HT-29 (cell line): ENCODE data around the gene HMCES. TPM values are rescaled to one million over a fixed set of nuclear protein-coding genes. Genes with fewer than 3 reads are reported as not detected.
"Not testable (repeated sequence)": the region's sequence is repeated elsewhere in the genome, so short reads cannot be mapped to it uniquely, and the experiment has no call there.

ENCODE experiments used
- DNase-seq: peaks from one replicate; pipeline ENCODE4 v3.0.0-alpha.2; 2015; ENCODE audit warnings: low spot score
- total RNA-seq: library from RNA; depleted of rRNA; stranded (reverse); fragments of >200 nt; shearing (Covaris generic); gene quantifications from 2 replicates; pipeline ENCODE4 v1.2.3, GENCODE V29; 2014

HMCES gene
- total RNA-seq, 1 experiment from 2014 or later = 63.5 TPM

DNA sequence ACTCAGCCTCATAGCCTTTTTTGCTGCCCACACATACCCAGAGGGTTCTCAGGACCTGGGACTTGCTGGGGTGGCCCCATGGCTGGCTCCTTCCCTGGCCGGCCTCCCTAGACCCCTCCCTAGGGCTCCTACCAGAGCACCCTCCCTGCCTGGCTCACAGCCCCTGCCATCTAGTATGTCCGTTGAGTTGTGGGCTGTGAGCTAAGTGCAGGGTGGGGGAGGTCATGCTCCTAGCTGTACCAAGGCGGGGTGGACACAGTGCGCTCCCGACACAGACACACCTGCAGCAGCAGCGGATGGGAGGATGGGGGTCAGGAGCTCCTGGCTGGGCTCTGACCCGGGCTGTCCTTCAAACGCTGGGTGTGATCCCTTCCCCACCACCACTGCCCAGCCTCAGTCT lies 41.6 kb downstream of the HMCES start:
- no peak for DNase-seq

DNA sequence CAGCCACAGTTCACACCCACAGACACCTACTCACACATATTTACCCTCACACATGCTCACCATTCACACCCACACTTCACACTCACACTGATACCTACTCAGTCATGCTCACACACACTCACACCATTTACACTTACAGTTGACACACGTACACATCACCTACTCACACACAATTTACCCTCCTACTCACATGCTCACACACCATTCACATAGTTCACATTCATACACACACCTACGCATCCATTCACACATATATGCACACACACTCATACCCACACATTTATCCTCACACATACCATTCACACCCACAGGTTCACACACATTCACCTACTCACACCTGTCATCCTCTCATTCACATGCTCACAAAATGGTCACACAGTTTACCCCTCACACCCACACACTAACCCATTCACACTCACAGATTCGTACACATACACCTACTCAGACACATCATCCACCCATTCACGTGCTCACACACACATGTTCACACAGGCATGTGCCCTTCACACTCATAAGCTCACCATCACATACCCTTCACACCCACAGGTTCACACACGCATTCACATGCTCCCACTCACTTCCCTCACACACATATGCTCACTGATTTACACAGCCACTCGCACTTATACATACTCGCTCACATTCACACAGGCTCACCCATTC lies 42.3 kb downstream of the HMCES start:
- no peak for DNase-seq

DNA sequence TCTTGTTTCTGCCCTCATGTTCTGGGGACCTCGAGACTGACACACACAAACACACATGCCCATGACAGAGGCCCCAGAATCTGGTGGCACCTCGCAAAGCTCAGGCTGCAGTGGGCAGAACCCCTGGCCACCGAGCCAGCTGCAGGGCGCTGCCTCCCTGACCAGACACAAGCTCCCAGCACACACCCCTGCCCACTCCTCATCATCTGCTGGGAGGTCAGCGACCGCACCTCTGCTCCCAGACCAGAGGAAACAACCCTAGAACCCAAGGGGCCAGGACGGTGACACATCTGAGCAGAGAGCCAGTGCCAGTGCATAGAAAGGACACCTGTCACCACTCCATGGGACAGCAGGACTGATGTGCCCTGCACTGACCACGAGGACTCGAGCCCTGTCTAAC lies 43.2 kb downstream of the HMCES start:
- DNase-seq = no peak

DNA sequence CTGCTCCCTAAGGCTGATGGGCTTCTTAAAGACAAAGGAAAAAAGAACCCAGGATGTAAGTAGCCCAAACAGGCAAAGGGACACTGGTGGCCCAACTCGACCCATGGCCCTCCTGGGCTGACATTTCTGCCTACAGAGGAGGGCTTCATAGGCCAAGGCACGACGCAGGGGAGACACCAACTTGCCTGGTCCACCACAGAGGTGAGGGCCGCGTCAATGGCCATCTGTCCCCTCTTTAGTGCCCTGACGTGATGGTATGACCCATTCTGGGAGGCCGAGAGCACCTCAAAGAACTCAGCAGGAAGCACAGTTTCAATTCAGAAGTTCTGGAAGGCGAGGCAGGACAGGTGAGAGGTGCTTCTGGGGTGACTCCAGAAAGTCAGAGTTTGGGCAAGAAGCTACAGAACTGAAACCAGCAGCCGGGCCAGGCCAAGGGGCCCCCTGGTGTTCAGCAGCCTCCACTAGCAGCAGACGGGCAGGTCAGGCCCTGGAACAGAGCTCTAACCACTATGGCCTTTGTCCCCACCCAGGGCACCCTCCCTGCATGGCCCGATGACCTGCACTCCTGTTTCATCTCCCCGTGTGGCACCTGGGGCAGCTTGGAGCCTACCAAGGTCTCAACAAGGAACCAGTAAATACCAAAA lies 45.1 kb downstream of the HMCES start:
- peak; percentile 35 for DNase-seq

DNA sequence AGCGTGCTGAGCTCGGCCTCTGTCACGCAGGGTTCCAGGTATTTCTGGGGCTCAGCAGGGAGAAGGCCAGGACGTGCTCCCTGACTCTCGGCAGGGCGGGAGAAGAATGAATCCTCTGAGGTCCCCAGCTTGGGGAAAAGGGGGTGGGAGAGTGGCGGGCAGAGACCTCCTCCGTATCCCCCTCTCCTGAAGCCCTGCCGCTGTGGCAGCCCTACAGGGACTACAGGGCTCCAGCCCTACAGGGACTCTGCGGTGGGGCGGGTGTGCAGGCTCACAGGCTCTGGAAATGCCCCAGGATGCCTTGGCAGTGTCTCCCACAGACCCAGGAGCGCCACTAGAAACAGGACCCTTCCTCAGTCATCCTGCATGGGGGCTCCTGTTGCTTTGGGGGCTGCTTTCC lies 46.2 kb downstream of the HMCES start:
- DNase-seq = no peak

DNA sequence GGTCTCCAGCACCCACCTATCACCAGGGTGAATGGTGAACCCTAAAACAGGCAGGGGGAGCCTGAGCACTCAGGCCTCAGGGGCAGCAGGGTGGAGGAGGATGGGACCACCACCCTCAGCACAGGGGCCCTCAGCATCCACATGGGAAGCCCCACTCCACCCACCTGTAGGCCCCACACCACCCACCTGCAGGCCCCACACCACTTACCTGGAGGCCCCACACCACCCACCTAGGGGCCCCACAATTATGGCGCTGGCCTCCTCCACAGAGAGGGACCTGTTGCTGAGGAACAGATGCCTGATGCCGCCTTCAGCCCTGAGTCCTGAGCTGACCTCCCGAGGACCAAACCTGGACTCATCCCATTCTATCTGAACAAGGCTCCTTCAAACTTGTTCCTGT lies 46.7 kb downstream of the HMCES start:
- no peak for DNase-seq

DNA sequence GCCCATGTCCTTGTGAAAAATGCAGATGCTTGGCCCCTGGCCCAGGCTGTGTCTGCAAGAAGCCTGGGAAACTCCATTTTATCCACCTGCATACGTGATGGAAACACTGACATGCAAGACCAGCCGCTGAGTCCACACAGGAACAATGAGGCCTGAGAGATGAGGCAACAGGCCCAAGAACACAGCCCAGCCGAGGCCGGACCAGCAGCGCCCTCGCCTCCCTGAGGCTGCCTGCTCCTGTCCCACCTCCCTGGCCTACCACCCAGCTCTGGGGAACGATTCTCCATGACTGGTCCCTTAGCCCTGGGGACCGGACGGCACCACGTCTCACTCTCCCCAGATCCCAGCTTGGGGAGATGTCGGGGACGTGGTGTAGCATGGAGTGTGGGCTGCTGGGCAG lies 47.5 kb downstream of the HMCES start:
- no peak for DNase-seq

DNA sequence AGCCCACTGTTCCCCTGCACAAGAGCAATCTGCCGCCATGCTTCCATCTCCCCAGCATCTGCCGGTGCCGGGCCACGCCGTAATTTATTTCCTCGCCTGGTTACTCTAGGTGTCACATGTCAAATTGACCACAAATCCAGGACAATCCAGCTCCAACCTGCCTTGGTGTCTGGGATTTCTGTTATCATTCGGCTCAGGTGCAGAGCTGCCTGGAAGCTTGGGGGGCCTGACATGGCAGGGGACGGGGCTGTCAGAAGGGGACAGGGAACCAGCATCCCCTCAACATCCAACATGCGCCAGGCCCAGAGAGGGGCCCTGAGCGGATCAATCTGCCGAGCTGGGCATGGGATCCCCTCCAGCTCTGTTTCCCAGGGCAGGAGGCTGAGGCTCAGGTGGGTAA lies 47.9 kb downstream of the HMCES start:
- DNase-seq = no peak

DNA sequence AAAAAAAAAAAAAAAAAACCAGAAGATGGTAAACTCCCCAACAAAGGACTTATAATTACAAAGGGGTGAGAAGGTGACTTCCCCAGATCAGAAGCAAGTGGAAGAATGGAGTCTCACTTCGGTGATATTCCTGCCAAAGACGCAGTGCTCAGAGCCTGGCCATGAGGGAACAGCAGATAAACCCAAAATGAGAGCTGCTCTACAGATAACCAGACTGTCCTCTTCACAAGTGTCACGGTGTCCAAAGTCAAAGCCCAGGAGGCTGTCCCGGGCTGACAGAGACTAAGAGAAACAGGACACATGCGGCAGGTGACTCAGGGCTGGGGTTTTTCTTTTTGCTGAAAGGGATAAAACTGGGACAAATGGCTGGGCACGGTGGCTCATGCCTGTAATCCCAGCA lies 48.8 kb downstream of the HMCES start:
- DNase-seq = no peak

DNA sequence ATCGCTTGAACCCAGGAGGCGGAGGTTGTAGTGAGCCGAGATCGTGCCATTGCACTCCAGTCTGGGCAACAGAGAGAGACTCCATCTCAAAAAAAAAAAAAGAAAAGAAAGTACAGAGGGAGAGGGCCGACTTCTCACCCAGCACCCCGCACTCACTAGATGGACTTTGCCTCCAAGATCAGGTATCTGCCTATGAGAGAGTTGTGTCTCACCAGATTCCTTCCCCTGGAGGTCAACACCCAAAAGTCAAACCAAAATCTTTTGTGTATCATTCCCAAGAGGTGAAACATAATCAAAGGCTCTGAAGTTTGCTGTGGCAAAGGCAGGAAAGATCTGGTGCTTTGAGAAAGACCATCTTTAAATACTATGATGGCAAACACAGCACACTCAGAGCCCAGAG lies 51.2 kb downstream of the HMCES start:
- no peak for DNase-seq

DNA sequence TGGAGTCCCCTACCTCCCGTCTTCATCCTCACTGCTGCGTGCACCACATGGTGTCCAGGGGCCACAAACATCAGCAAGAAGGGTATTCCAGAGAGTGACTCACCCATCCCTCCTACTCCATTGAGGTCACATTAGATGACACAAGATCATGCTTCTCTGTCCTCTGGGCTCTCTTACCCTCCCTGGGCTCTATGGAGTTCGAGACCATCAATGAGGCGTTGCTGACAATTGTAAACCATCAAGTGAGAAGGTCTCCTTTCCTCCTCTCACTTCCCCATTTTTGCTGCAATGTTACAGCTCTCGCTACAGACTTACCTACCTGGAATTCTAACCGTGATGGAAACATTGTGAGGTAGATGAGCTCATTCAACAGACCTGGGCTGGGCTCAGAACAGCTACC lies 51.7 kb downstream of the HMCES start:
- DNase-seq = no peak

DNA sequence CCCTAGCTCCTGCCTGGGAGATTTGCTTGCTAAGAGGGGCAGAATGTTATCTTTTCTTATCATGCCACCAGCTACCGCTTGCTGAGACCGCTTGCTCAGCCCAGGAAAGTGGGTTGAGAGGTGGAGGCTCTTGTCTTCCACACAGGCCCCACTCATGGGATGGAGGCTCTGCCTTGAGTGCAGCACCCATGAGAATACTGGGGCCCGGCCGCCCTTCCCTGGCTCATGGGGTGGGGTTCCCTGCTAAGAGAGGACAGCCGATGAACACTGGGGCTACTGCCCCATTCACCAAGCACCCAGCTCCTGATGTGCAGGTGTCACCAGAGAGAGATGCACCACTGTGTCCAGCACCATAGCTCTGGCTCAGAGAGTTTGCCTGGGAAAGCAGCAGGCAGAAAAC lies 55.2 kb downstream of the HMCES start:
- no peak for DNase-seq

DNA sequence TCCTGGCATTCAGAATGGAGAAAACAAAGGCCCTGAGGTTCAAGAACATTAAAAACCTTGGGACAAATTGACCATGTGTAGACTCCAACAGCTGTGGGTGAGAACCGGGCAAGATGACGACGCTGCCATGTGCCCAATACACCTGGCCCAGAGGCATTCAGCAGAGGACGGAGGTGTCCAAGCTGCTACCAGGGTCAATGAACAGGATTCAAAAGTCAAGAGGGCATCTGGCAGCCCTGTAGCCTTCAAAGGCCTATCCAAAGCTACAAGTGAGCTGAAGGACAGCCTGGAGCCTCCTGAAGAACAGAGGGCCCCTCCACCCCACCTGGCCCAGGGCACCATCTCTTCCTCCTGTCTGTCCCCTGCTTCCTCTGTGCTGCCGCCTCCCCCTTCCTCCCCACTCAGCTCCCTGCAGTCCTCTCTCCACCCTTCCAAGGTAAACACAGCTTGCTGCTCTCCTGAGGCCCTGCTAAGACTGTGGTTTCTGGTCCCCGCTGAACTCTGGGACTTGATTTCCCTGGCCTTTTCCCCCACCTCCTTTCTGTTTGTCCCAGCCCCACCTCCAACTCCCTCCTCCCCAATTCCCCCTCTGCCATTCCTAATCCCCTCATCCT lies 57.5 kb downstream of the HMCES start:
- peak; percentile 40 for DNase-seq

DNA sequence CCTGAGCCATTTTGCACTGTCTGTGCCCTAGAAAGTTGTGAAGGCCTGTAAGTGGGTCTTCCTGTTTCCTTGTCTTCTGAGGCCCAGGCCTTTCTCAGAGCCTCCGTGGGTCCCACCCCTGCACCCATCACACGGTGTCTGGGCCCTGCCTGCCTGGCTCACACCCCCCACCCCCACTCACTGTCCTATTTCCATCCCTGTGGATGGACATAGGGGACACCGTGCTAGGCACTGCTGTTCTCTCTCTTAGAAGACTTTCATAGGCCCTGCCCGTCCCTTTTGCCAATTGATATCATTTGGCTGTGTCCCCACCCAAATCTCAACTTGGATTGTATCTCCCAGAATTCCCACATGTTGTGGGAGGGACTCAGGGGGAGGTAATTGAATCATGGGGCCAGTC lies 59.0 kb downstream of the HMCES start:
- not testable (repeated sequence) for DNase-seq

DNA sequence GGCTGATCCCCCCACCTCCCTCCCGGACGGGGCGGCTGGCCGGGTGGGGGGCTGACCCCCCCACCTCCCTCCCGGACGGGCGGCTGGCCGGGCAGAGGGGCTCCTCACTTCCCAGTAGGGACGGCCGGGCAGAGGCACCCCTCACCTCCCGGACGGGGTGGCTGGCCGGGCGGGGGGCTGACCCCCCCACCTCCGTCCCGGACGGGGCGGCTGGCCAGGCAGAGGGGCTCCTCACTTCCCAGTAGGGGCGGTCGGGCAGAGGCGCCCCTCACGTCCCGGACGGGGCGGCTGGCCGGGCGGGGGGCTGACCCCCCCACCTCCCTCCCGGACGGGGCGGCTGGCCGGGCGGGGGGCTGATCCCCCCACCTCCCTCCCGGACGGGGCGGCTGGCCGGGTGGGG lies 60.5 kb downstream of the HMCES start:
- not testable (repeated sequence) for DNase-seq

DNA sequence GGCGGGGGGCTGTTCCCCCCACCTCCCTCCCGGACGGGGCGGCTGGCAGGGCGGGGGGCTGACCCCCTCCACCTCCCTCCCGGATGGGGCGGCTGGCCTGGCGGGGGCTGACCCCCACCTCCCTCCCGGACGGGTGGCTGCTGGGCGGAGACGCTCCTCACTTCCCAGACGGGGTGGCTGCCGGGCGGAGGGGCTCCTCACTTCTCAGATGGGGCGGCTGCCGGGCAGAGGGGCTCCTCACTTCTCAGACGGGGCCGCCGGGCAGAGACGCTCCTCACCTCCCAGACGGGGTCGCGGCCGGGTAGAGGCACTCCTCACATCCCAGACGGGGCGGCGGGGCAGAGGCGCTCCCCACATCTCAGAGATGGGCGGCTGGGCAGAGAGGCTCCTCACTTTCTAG lies 61.2 kb downstream of the HMCES start:
- DNase-seq = not testable (repeated sequence)

DNA sequence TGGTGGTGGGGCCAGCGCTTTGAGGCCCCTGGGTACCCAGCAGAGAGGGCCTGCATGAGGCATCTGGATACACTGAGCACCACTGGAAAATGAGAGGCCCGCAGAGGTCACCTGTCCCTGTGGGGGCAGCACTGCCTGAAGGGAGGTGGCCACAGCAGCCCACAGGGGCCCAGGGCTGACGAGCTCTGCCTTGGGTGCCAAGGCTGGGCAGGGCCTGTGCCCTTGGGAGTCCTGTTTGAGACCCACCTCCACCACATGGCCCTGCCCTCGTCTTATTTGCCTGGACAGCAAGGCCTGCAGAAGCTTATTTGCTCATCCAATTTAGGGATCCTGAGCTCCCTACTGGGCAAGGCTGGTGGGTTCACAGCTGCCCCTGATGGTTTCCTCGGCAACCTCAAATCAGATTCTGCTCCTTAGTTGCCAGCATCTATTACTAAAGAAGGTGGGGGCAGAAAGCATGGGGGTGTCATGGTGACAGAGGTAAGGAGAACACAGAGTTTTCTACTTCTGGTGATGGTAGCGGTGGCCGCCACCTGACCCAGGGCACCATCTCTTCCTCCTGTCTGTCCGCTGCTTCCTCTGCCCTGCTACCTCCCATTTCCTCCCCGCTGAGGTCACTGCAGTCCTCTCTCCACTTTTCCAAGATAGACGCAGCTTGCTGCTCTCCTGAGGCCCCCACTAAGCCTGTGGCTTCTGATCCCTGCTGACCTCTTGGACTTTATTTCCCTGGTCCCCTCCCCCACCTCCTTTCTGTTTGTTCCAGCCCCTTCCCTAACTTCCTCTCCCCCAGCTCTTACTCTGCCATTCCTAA lies 62.9 kb downstream of the HMCES start:
- DNase-seq = no peak

DNA sequence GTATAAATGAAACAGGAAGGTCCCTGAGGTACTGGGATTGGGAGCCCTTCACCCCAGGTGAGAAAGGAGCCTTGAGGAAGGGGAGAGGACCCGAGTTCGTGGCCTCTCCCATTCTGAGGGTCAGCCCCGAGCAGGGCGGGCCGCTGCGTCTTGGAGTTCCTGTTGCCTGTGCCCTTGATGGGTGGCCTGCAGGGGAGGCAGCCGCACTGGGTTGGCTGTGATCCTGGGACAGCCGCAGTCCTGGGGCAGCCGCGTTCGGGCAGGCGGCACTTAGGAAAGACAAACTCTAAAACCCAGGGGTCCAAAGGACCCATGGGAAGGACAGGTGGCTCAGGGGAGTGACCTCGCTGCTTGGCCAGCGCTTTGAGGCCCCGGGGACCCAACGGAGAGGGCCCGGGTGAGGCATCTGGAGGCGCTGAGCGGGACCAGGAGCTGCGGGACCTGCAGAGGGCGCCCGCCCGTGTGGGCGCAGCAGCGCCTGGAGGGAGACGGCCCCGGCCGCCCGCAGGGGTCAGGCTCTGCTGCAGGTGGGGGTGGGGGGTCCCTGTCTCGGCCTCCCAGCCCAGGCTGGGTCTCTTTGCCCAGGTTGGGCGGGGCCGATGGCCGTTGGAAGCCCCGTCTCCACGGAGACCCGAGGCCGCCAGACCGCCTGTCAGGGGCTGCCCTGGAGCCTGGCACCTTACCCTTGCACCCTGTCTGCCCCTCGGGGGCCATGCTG lies 65.1 kb downstream of the HMCES start:
- DNase-seq = no peak

DNA sequence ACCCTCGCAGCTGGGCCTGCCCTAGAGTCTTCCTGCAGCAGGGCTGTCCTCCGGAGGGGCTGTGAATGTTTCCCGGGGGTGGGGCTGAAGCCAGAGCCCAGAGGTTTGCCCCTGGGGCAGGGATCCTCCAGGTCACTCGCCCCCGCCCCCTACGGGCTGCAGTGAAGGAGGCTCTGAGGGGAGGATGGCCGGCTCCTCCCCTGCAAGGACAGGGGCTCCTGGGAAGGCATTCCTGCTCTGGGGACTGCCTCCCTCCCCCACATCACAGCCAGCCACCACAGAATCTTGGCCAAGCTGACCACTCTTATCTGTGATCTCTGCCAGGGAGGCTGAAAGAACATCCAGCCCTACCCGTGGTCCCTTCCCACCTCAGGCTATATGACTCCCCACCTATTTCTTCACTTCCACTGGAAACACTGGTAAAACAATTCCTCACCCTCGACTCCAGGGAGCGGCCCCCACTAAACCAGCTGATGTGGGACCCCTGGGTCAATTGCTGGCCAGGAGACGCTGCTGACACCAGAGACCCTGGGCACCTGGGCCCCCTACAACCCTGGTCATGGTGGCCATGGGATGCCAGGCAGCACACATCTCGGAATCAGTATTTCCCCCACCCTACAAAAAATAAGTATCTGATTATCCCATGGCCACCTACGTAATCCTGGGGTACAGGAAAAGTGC lies 66.0 kb downstream of the HMCES start:
- DNase-seq = no peak

DNA sequence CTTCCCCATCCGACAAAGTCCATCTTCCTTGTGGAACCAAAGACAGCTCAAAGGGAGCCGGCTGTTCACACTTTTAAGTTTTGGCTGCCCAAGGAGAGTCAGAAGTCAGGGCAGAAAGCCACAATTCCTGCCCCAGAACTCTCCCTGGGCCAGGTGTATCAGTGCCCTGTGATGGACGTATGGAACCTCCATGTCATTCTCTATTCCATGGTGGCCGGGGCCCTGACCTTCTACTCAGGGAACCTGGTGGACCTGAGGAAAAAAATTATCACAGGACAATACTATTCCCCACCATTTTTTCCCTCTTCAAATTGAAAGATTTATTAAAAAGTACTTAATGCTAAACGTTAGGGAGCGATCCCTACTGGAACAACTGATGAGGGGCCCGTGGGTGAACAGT lies 66.6 kb downstream of the HMCES start:
- DNase-seq = no peak

DNA sequence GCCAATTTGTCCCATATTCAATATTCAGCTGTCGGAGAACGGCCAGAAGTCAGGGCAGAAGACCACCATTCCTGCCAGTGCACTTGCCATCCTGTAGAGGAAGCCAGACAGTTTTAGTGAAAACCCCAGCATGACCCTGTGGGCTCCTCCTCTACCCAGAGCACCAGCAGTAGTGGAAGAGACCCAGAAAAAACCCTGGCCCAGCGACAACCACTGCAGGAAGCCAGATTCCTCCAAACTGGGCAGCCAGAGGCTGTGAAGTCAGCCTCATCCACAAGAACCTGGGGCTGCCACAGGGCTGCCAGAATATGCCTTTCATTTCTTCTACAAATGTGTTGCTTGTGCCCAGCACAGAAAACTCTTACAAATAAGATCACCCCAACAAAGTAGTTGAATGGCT lies 67.3 kb downstream of the HMCES start:
- no peak for DNase-seq
